NCI-H226 (cell line): ENCODE results near the gene POTEH.
"Not testable (repeated sequence)": the region's sequence is repeated elsewhere in the genome, so short reads cannot be mapped to it uniquely, and the experiment has no call there.

Experiments used
- DNase-seq: peaks from one replicate; pipeline ENCODE4 v3.0.0-alpha.2; 2015

The POTEH gene

GRCh38 chr22:15738157-15738908 lies 48.5 kb downstream of the POTEH start:
- DNase-seq, result not testable (repeated sequence)

GRCh38 chr22:15738909-15739391 lies 49.1 kb downstream of the POTEH start:
- DNase-seq, result not testable (repeated sequence)

GRCh38 chr22:15747636-15748323 lies 58.0 kb downstream of the POTEH start:
- DNase-seq, result not testable (repeated sequence)

GRCh38 chr22:15749181-15749970 lies 59.5 kb downstream of the POTEH start:
- not testable (repeated sequence) for DNase-seq

- DNase-seq, result not testable (repeated sequence)
Observed at GRCh38 chr22:15759443-15760097, 69.7 kb downstream of the POTEH start.

- not testable (repeated sequence) for DNase-seq
Observed at GRCh38 chr22:15760388-15761150, 70.7 kb downstream of the POTEH start.

GRCh38 chr22:15761151-15761777 lies 71.4 kb downstream of the POTEH start:
- not testable (repeated sequence) for DNase-seq

GRCh38 chr22:15763559-15763958 lies 73.7 kb downstream of the POTEH start:
- not testable (repeated sequence) for DNase-seq
